K562 (cell line): ENCODE results near the gene PCDHA7. TPM values are rescaled to one million over a fixed set of nuclear protein-coding genes. Genes with fewer than 3 reads are reported as not detected.

ENCODE experiments used
- ATAC-seq: fragments of 200-7000 bp; cut with Tn5 transposase; 3 replicates; pipeline ENCODE4 v1.9.1; 2020; ENCODE audit warnings: moderate library complexity
- BruUV-seq: library from RNA; stranded (reverse); fragments of 400-500 nt; replicated peaks from 2 replicates; lab custom pipeline; 2021; lab: Mats Ljungman, UMichigan
- CTCF ChIA-PET: fragments of 300-600 bp; formaldehyde crosslinking; extraction: SDS; loops from one replicate; lab custom pipeline; 2021; ENCODE audit warnings: low intra/inter-chr PET ratio; lab: Yijun Ruan, JAX
- POLR2A ChIA-PET: fragments of 300-600, 350-650 bp; sonication (Branson Sonifier 250); formaldehyde crosslinking; extraction: SDS; loops from one replicate; lab custom pipeline; 2021; ENCODE audit warnings: antibody characterized with exemption, inconsistent platforms; lab: Yijun Ruan, JAX
- DNase-seq, 4 experiments: peaks; one replicate each; pipeline versions ENCODE4 v3.0.0 to v3.0.0-alpha.2; 2011 to 2018; ENCODE audit warnings: low spot score in 3 of 4, mixed read lengths in 3 of 4; ENCODE audit errors: extremely low read depth in 1 of 4
- FAIRE-seq: peaks from 2 replicates; lab custom pipeline; 2011; peaks lifted over from hg19 to GRCh38; lab: Jason Lieb, UNC
- H2AFZ ChIP-seq: 2 replicates; pipeline ENCODE4 v1.6.0; 2011; ENCODE audit warnings: low read depth, low read length, control low read depth, inconsistent platforms
- H3K27ac ChIP-seq: fragments of 200-600 bp; 3 replicates; pipeline ENCODE4 v1.8.0; 2011; ENCODE audit warnings: low read depth, mild to moderate bottlenecking, control low read depth, inconsistent platforms, low read length, moderate library complexity, mixed read lengths; ENCODE audit errors: extremely low read depth
- H3K27me3 ChIP-seq, 2 experiments: fragments of 300-600 bp in 1 of 2; 2 replicates in 1 of 2; 3 replicates in 1 of 2; pipeline versions ENCODE4 v1.6.0 to v1.8.0; 2011; ENCODE audit warnings: inconsistent platforms in 2 of 2, low read length in 2 of 2, mild to moderate bottlenecking in 1 of 2, mixed read lengths in 1 of 2, moderate library complexity in 1 of 2; ENCODE audit not compliant: control insufficient read depth in 2 of 2, insufficient read depth in 2 of 2
- H3K36me3 ChIP-seq: fragments of 300-600 bp; 3 replicates; pipeline ENCODE4 v1.8.0; 2011; ENCODE audit warnings: mild to moderate bottlenecking, low read length, inconsistent platforms; ENCODE audit not compliant: control insufficient read depth, insufficient read depth
- H3K4me1 ChIP-seq, 2 experiments: fragments of 200-600 bp in 1 of 2; replicated peaks in 1 of 2; 2 replicates in 1 of 2; 3 replicates in 1 of 2; pipeline versions ENCODE4 v1.5.1 to v1.8.0; 2011; ENCODE audit warnings: inconsistent platforms in 2 of 2, low read length in 2 of 2, mild to moderate bottlenecking in 1 of 2, mixed read lengths in 1 of 2, moderate library complexity in 1 of 2; ENCODE audit not compliant: control insufficient read depth in 2 of 2, insufficient read depth in 2 of 2
- H3K4me2 ChIP-seq: 2 replicates; pipeline ENCODE4 v1.6.1; 2011; ENCODE audit warnings: low read length, control low read depth, inconsistent platforms, mixed read lengths; ENCODE audit not compliant: insufficient read depth
- H3K4me3 ChIP-seq: fragments of 200-600 bp; sonication (generic), shearing (Covaris generic); 2 replicates; pipeline ENCODE4 v1.5.1; 2016; ENCODE audit warnings: control low read depth, inconsistent platforms
- H3K79me2 ChIP-seq: fragments of 200-600 bp; 3 replicates; pipeline ENCODE4 v1.8.0; 2011; ENCODE audit warnings: low read length, inconsistent platforms; ENCODE audit not compliant: control insufficient read depth, insufficient read depth
- H3K9ac ChIP-seq, 2 experiments: 2 replicates each; pipeline versions ENCODE4 v1.6.0 to v1.6.1; 2011; ENCODE audit warnings: low read depth in 2 of 2, low read length in 2 of 2, control low read depth in 1 of 2, inconsistent platforms in 1 of 2, mild to moderate bottlenecking in 1 of 2, mixed read lengths in 1 of 2; ENCODE audit not compliant: insufficient read depth in 1 of 2
- H3K9me1 ChIP-seq: one replicate; pipeline ENCODE4 v1.6.0; 2011; ENCODE audit warnings: inconsistent platforms, mild to moderate bottlenecking, low read length, moderate library complexity; ENCODE audit not compliant: control insufficient read depth, insufficient read depth
- H3K9me3 ChIP-seq: replicated peaks from 2 replicates; pipeline ENCODE4 v1.5.1; 2011; ENCODE audit warnings: low read depth, low read length, inconsistent platforms; ENCODE audit not compliant: control insufficient read depth, insufficient read depth
- H4K20me1 ChIP-seq: replicated peaks from 2 replicates; pipeline ENCODE4 v1.6.1; 2011; ENCODE audit warnings: low read length, inconsistent platforms, mixed read lengths; ENCODE audit not compliant: control insufficient read depth, insufficient read depth
- RAD21 ChIP-seq, 2 experiments: fragments of 250-450 bp in 1 of 2; fragments of 450-650 bp in 1 of 2; sonication (Bioruptor Pico) in 1 of 2; formaldehyde crosslinking in 1 of 2; IDR thresholded peaks in 1 of 2; conservative IDR thresholded peaks in 1 of 2; 2 replicates each; pipeline versions ENCODE4 v1.4.0 to v1.8.0; 2020 to 2022; ENCODE audit warnings: mild to moderate bottlenecking in 2 of 2, moderate library complexity in 1 of 2
- SMAD3 ChIP-seq: fragments of 450-650 bp; formaldehyde crosslinking; conservative IDR thresholded peaks from 2 replicates; pipeline ENCODE4 v1.4.0; 2020; ENCODE audit warnings: mild to moderate bottlenecking
- TGIF2 ChIP-seq: sonication (generic); formaldehyde crosslinking; IDR thresholded peaks from 2 replicates; pipeline ENCODE4 v1.8.1; 2022; ENCODE audit warnings: mild to moderate bottlenecking, missing genetic modification reagents, moderate library complexity
- ZNF408 ChIP-seq: fragments of 250-450 bp; sonication (Bioruptor Pico); IDR thresholded peaks from 2 replicates; pipeline ENCODE4 v1.4.0; 2020; ENCODE audit warnings: low read depth, mild to moderate bottlenecking, moderate library complexity
- WGBS: fragments of 100-300 bp; shearing (Covaris generic); methylation state at CpG from one replicate; pipeline ENCODE4 v1.1.6; 2016; ENCODE audit warnings: low coverage, mixed read lengths; ENCODE audit not compliant: insufficient coverage; ENCODE audit errors: missing lambda C conversion rate; 5-methylcytosine and 5-hydroxymethylcytosine counted together
- in situ Hi-C: fragments of 300-500 bp; cut with MboI; formaldehyde crosslinking; loops from 4 replicates; pipeline ENCODE4 v1.15.0; 2018; ENCODE audit warnings: inconsistent platforms, mixed read lengths
- intact Hi-C: fragments of 100-400 bp; cut with micrococcal nuclease; formaldehyde crosslinking; loops from 2 replicates; pipeline ENCODE4 v1.14.2; 2022
- polyA plus RNA-seq, 8 experiments: library from polyadenylated mRNA; depleted of rRNA in 4 of 8; stranded (reverse) in 5 of 8; unstranded in 3 of 8; fragments of >200 nt; fragmentation: Nextera tagmentation in 2 of 8; fragmentation: Illumina TruSeq in 1 of 8; extraction: Ambion mirVana in 2 of 8; extraction: Trizol in 1 of 8; gene quantifications; 2 replicates each; pipeline versions ENCODE4 v1.2.1 to v1.2.3, GENCODE V29; 2011 to 2014; ENCODE audit warnings: inconsistent platforms in 1 of 8, missing spikeins in 1 of 8
- total RNA-seq, 7 experiments: library from RNA; depleted of rRNA in 6 of 7; stranded (reverse); fragments of >200 nt in 6 of 7; fragmentation: Illumina TruSeq in 2 of 7; extraction: Trizol in 2 of 7; gene quantifications; 2 replicates each; pipeline versions ENCODE4 v1.2.1 to v1.2.3, GENCODE V29; 2011 to 2021; ENCODE audit warnings: low replicate concordance in 1 of 7
- TF ChIP-seq, protein P1 (sequence below): sonication (generic); formaldehyde crosslinking; IDR thresholded peaks from 2 replicates; pipeline ENCODE4 v1.8.0; 2022; ENCODE audit warnings: mild to moderate bottlenecking, low read depth, missing genetic modification reagents
- TF ChIP-seq, protein P2 (sequence below), 3 experiments: IDR thresholded peaks in 2 of 3; conservative IDR thresholded peaks in 1 of 3; 2 replicates each; pipeline ENCODE4 v1.5.1; 2011 to 2012; ENCODE audit warnings: low read length in 3 of 3, mild to moderate bottlenecking in 3 of 3, control low read depth in 2 of 3, improper control_type of control experiment in 1 of 3, inconsistent platforms in 1 of 3, low read depth in 1 of 3, mixed read lengths in 1 of 3, moderate library complexity in 1 of 3; ENCODE audit not compliant: insufficient read depth in 2 of 3
- TF ChIP-seq, protein P3 (sequence below), 2 experiments: fragments of 450-650 bp; formaldehyde crosslinking in 1 of 2; IDR thresholded peaks; 2 replicates each; pipeline versions ENCODE4 v1.4.0 to v1.6.1; 2014 to 2020; ENCODE audit warnings: mild to moderate bottlenecking in 2 of 2, borderline replicate concordance in 1 of 2, low read depth in 1 of 2

The PCDHA7 gene
- total and polyA plus RNA-seq, 9 of the 15 experiments (the other 6 are each of a cell fraction or from before 2014, with no cell fraction given), result not detected

DNA sequence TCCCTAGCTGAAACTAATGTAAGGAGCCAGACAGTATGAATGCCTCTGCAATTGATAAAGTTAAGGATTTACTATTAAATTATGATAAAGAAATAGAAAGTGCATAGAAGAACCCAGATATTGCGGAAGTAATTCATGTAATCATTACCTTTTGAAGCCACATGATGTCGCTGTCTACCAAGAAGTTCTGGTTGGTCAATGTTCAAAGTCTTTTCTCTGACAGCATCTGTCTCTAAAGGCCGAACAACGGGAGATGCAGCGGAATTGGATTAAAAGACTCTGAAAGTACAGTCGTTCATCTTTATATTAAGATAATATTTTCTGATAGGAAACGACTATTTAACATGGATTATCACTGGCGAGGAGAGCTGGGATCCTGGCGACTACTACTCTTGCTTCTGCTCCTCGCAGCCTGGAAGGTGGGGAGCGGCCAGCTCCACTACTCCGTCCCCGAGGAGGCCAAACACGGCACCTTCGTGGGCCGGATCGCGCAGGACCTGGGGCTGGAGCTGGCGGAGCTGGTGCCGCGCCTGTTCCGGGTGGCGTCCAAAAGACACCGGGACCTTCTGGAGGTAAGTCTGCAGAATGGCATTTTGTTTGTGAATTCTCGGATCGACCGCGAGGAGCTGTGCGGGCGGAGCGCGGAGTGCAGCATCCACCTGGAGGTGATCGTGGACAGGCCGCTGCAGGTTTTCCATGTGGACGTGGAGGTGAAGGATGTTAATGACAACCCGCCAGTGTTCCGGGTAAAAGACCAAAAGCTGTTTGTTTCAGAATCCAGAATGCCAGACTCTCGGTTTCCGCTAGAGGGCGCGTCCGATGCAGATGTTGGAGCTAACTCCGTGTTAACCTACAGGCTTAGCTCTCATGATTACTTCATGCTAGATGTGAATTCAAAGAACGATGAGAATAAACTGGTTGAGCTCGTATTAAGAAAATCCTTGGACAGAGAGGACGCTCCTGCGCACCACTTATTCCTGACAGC is 7.2 kb downstream of the PCDHA7 start, which contains the start of gene PCDHA8:
Gene PCDHA8, plus strand, starts transcription at position 210 of the 985 bp plus-strand sequence. Its CDS starts 135 bp downstream, at position 345.
- no peaks in the 10 kb centered on the region for H4K20me1 ChIP-seq
- no TSS peak for BruUV-seq
- peaks cover 0 to 3% of the 10 kb centered on the region in 2 experiments; a peak in 1 of 5 replicates for H3K4me1 ChIP-seq
- intact Hi-C loops, result no loop called here
- CTCF ChIA-PET, result interaction anchor here (0.7 kb wide), 1 partner anchor 200 kb away, joined by 3 read pairs; no protein-coding TSS in a partner anchor
- H3K9me1 ChIP-seq, result no peaks in the 10 kb centered on the region
- no peaks in the 10 kb centered on the region for H3K36me3 ChIP-seq
- no peak within 1 kb of the TSS for H3K4me2 ChIP-seq
- H3K4me3 ChIP-seq, result no peak within 1 kb of the TSS
- FAIRE-seq (peak; percentile 52), ATAC-seq (peak; percentile 69), DNase-seq (peak; percentile 9 to 40 (median 11))
- no peak within 1 kb of the TSS for H3K27ac ChIP-seq
- 11% methylated on average over 34 of the region's 47 CpGs for WGBS
- no peaks in the 10 kb centered on the region for H3K27me3 ChIP-seq
- in situ Hi-C loops, result no loop called here
- no peak within 1 kb of the TSS for H2AFZ ChIP-seq
- no peaks in the 10 kb centered on the region for H3K9me3 ChIP-seq
- H3K9ac ChIP-seq, result no peak within 1 kb of the TSS
- POLR2A ChIA-PET, result no interaction called here
- no peaks in the 10 kb centered on the region for H3K79me2 ChIP-seq
- TF ChIP-seq RAD21 (CRISPR knock-in tag; conservative IDR thresholded peaks at IDR 0.05 in 1 of 2, IDR thresholded peaks at IDR 0.05 in 1 of 2) (peak in 1 of 2 experiments; percentile 41; a peak in 2 of 4 replicates), TGIF2 (CRISPR knock-in tag) (no peak), SMAD3 (CRISPR knock-in tag) (no peak), ZNF408 (CRISPR knock-in tag) (no peak)
- TF ChIP-seq, protein P1, sequence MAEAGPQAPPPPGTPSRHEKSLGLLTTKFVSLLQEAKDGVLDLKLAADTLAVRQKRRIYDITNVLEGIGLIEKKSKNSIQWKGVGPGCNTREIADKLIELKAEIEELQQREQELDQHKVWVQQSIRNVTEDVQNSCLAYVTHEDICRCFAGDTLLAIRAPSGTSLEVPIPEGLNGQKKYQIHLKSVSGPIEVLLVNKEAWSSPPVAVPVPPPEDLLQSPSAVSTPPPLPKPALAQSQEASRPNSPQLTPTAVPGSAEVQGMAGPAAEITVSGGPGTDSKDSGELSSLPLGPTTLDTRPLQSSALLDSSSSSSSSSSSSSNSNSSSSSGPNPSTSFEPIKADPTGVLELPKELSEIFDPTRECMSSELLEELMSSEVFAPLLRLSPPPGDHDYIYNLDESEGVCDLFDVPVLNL (CRISPR knock-in tag), result no peak
- TF ChIP-seq, protein P2, sequence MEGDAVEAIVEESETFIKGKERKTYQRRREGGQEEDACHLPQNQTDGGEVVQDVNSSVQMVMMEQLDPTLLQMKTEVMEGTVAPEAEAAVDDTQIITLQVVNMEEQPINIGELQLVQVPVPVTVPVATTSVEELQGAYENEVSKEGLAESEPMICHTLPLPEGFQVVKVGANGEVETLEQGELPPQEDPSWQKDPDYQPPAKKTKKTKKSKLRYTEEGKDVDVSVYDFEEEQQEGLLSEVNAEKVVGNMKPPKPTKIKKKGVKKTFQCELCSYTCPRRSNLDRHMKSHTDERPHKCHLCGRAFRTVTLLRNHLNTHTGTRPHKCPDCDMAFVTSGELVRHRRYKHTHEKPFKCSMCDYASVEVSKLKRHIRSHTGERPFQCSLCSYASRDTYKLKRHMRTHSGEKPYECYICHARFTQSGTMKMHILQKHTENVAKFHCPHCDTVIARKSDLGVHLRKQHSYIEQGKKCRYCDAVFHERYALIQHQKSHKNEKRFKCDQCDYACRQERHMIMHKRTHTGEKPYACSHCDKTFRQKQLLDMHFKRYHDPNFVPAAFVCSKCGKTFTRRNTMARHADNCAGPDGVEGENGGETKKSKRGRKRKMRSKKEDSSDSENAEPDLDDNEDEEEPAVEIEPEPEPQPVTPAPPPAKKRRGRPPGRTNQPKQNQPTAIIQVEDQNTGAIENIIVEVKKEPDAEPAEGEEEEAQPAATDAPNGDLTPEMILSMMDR (IDR thresholded peaks at IDR 0.05 in 2 of 3, conservative IDR thresholded peaks at IDR 0.05 in 1 of 3; ENCODE audit: insufficient read depth in 2 of 3, low read depth in 1 of 3, low read length in 3 of 3), result peak; percentile 39 to 58 (median 43); a peak in 5 of 6 replicates
- TF ChIP-seq, protein P3, sequence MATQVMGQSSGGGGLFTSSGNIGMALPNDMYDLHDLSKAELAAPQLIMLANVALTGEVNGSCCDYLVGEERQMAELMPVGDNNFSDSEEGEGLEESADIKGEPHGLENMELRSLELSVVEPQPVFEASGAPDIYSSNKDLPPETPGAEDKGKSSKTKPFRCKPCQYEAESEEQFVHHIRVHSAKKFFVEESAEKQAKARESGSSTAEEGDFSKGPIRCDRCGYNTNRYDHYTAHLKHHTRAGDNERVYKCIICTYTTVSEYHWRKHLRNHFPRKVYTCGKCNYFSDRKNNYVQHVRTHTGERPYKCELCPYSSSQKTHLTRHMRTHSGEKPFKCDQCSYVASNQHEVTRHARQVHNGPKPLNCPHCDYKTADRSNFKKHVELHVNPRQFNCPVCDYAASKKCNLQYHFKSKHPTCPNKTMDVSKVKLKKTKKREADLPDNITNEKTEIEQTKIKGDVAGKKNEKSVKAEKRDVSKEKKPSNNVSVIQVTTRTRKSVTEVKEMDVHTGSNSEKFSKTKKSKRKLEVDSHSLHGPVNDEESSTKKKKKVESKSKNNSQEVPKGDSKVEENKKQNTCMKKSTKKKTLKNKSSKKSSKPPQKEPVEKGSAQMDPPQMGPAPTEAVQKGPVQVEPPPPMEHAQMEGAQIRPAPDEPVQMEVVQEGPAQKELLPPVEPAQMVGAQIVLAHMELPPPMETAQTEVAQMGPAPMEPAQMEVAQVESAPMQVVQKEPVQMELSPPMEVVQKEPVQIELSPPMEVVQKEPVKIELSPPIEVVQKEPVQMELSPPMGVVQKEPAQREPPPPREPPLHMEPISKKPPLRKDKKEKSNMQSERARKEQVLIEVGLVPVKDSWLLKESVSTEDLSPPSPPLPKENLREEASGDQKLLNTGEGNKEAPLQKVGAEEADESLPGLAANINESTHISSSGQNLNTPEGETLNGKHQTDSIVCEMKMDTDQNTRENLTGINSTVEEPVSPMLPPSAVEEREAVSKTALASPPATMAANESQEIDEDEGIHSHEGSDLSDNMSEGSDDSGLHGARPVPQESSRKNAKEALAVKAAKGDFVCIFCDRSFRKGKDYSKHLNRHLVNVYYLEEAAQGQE (IDR thresholded peaks at IDR 0.05; ENCODE audit: borderline replicate concordance), result peak; percentile 24; the same call in 1 of the 2 replicates
- TF ChIP-seq, protein P3 (CRISPR knock-in tag; IDR thresholded peaks at IDR 0.05; ENCODE audit: low read depth), result no peak
